ENCODE results near the gene CAMKK2.
"Not testable (repeated sequence)": the region's sequence is repeated elsewhere in the genome, so short reads cannot be mapped to it uniquely, and the experiment has no call there.

Gene CAMKK2

GRCh38 chr12:121227294-121227693, 69.2 kb downstream of the CAMKK2 start:
- Histone ChIP-seq H3K27me3 (ENCODE audit: control insufficient read depth, insufficient read depth, low read length) (no peaks in the 10 kb centered on the region), H3K9me3 (ENCODE audit: control insufficient read depth, low read depth, low read length) (no peaks in the 10 kb centered on the region), H3K36me3 (ENCODE audit: control insufficient read depth, low read depth, low read length) (no peaks in the 10 kb centered on the region), H3K9ac (ENCODE audit: low read length) (no peak overlapping the region), H3K4me1 (ENCODE audit: control insufficient read depth, low read depth, low read length) (no peaks in the 10 kb centered on the region), H3K27ac (ENCODE audit: low read length) (no peak overlapping the region), H3K4me3 (ENCODE audit: low read length) (no peak overlapping the region)

GRCh38 chr12:121226871-121227270, 69.6 kb downstream of the CAMKK2 start:
- not testable (repeated sequence) for H3K9ac ChIP-seq (ENCODE audit: low read length); H3K9me3 ChIP-seq (ENCODE audit: control insufficient read depth, low read depth, low read length); H3K27me3 ChIP-seq (ENCODE audit: control insufficient read depth, insufficient read depth, low read length); H3K27ac ChIP-seq (ENCODE audit: low read length); H3K4me1 ChIP-seq (ENCODE audit: control insufficient read depth, low read depth, low read length); H3K36me3 ChIP-seq (ENCODE audit: control insufficient read depth, low read depth, low read length); H3K4me3 ChIP-seq (ENCODE audit: low read length)

GRCh38 chr12:121226399-121226798, 70.1 kb downstream of the CAMKK2 start:
- no peak overlapping the region for H3K4me3 ChIP-seq (ENCODE audit: low read length)
- H3K4me1 ChIP-seq (ENCODE audit: control insufficient read depth, low read depth, low read length): no peaks in the 10 kb centered on the region
- H3K9me3 ChIP-seq (ENCODE audit: control insufficient read depth, low read depth, low read length): no peaks in the 10 kb centered on the region
- H3K27me3 ChIP-seq (ENCODE audit: control insufficient read depth, insufficient read depth, low read length): no peaks in the 10 kb centered on the region
- no peaks in the 10 kb centered on the region for H3K36me3 ChIP-seq (ENCODE audit: control insufficient read depth, low read depth, low read length)
- no peak overlapping the region for H3K9ac ChIP-seq (ENCODE audit: low read length)
- no peak overlapping the region for H3K27ac ChIP-seq (ENCODE audit: low read length)

GRCh38 chr12:121224591-121224990, 71.9 kb downstream of the CAMKK2 start:
- H3K9ac ChIP-seq (ENCODE audit: low read length): no peak overlapping the region
- H3K9me3 ChIP-seq (ENCODE audit: control insufficient read depth, low read depth, low read length): no peaks in the 10 kb centered on the region
- no peaks in the 10 kb centered on the region for H3K4me1 ChIP-seq (ENCODE audit: control insufficient read depth, low read depth, low read length)
- H3K27me3 ChIP-seq (ENCODE audit: control insufficient read depth, insufficient read depth, low read length): no peaks in the 10 kb centered on the region
- no peak overlapping the region for H3K4me3 ChIP-seq (ENCODE audit: low read length)
- no peaks in the 10 kb centered on the region for H3K36me3 ChIP-seq (ENCODE audit: control insufficient read depth, low read depth, low read length)
- no peak overlapping the region for H3K27ac ChIP-seq (ENCODE audit: low read length)

- no peak overlapping the region for H3K27ac ChIP-seq (ENCODE audit: low read length)
- H3K9ac ChIP-seq (ENCODE audit: low read length): no peak overlapping the region
- no peak overlapping the region for H3K4me3 ChIP-seq (ENCODE audit: low read length)
- no peaks in the 10 kb centered on the region for H3K27me3 ChIP-seq (ENCODE audit: control insufficient read depth, insufficient read depth, low read length)
- H3K36me3 ChIP-seq (ENCODE audit: control insufficient read depth, low read depth, low read length): no peaks in the 10 kb centered on the region
- H3K9me3 ChIP-seq (ENCODE audit: control insufficient read depth, low read depth, low read length): no peaks in the 10 kb centered on the region
- no peaks in the 10 kb centered on the region for H3K4me1 ChIP-seq (ENCODE audit: control insufficient read depth, low read depth, low read length)
Observed at GRCh38 chr12:121223292-121224285, 72.9 kb downstream of the CAMKK2 start.

- no peak overlapping the region for H3K27ac ChIP-seq (ENCODE audit: low read length)
- H3K9ac ChIP-seq (ENCODE audit: low read length): no peak overlapping the region
- no peaks in the 10 kb centered on the region for H3K36me3 ChIP-seq (ENCODE audit: control insufficient read depth, low read depth, low read length)
- no peaks in the 10 kb centered on the region for H3K4me1 ChIP-seq (ENCODE audit: control insufficient read depth, low read depth, low read length)
- no peak overlapping the region for H3K4me3 ChIP-seq (ENCODE audit: low read length)
- H3K9me3 ChIP-seq (ENCODE audit: control insufficient read depth, low read depth, low read length): no peaks in the 10 kb centered on the region
- H3K27me3 ChIP-seq (ENCODE audit: control insufficient read depth, insufficient read depth, low read length): no peaks in the 10 kb centered on the region
Observed at GRCh38 chr12:121222847-121223246, 73.7 kb downstream of the CAMKK2 start.

GRCh38 chr12:121219353-121219986, 77.0 kb downstream of the CAMKK2 start:
- Histone ChIP-seq H3K36me3 (ENCODE audit: control insufficient read depth, low read depth, low read length) (no peaks in the 10 kb centered on the region), H3K27me3 (ENCODE audit: control insufficient read depth, insufficient read depth, low read length) (no peaks in the 10 kb centered on the region), H3K27ac (ENCODE audit: low read length) (no peak overlapping the region), H3K9ac (ENCODE audit: low read length) (no peak overlapping the region), H3K4me1 (ENCODE audit: control insufficient read depth, low read depth, low read length) (no peaks in the 10 kb centered on the region), H3K9me3 (ENCODE audit: control insufficient read depth, low read depth, low read length) (no peaks in the 10 kb centered on the region), H3K4me3 (ENCODE audit: low read length) (no peak overlapping the region)

GRCh38 chr12:121218588-121219352, 77.7 kb downstream of the CAMKK2 start:
- no peaks in the 10 kb centered on the region for H3K9me3 ChIP-seq (ENCODE audit: control insufficient read depth, low read depth, low read length)
- H3K9ac ChIP-seq (ENCODE audit: low read length): no peak overlapping the region
- H3K36me3 ChIP-seq (ENCODE audit: control insufficient read depth, low read depth, low read length): no peaks in the 10 kb centered on the region
- no peak overlapping the region for H3K27ac ChIP-seq (ENCODE audit: low read length)
- no peaks in the 10 kb centered on the region for H3K27me3 ChIP-seq (ENCODE audit: control insufficient read depth, insufficient read depth, low read length)
- H3K4me1 ChIP-seq (ENCODE audit: control insufficient read depth, low read depth, low read length): no peaks in the 10 kb centered on the region
- no peak overlapping the region for H3K4me3 ChIP-seq (ENCODE audit: low read length)

GRCh38 chr12:121217761-121218160, 78.7 kb downstream of the CAMKK2 start:
- Histone ChIP-seq H3K9me3 (ENCODE audit: control insufficient read depth, low read depth, low read length) (no peaks in the 10 kb centered on the region), H3K4me1 (ENCODE audit: control insufficient read depth, low read depth, low read length) (no peaks in the 10 kb centered on the region), H3K27ac (ENCODE audit: low read length) (no peak overlapping the region), H3K36me3 (ENCODE audit: control insufficient read depth, low read depth, low read length) (no peaks in the 10 kb centered on the region), H3K4me3 (ENCODE audit: low read length) (no peak overlapping the region), H3K27me3 (ENCODE audit: control insufficient read depth, insufficient read depth, low read length) (no peaks in the 10 kb centered on the region), H3K9ac (ENCODE audit: low read length) (no peak overlapping the region)

GRCh38 chr12:121217063-121217462, 79.4 kb downstream of the CAMKK2 start:
- no peaks in the 10 kb centered on the region for H3K36me3 ChIP-seq (ENCODE audit: control insufficient read depth, low read depth, low read length)
- H3K9ac ChIP-seq (ENCODE audit: low read length): no peak overlapping the region
- no peaks in the 10 kb centered on the region for H3K27me3 ChIP-seq (ENCODE audit: control insufficient read depth, insufficient read depth, low read length)
- no peak overlapping the region for H3K4me3 ChIP-seq (ENCODE audit: low read length)
- no peak overlapping the region for H3K27ac ChIP-seq (ENCODE audit: low read length)
- H3K9me3 ChIP-seq (ENCODE audit: control insufficient read depth, low read depth, low read length): no peaks in the 10 kb centered on the region
- H3K4me1 ChIP-seq (ENCODE audit: control insufficient read depth, low read depth, low read length): no peaks in the 10 kb centered on the region

GRCh38 chr12:121216102-121216501, 80.4 kb downstream of the CAMKK2 start:
- H3K36me3 ChIP-seq (ENCODE audit: control insufficient read depth, low read depth, low read length): no peaks in the 10 kb centered on the region
- H3K4me1 ChIP-seq (ENCODE audit: control insufficient read depth, low read depth, low read length): no peaks in the 10 kb centered on the region
- no peak overlapping the region for H3K27ac ChIP-seq (ENCODE audit: low read length)
- no peak overlapping the region for H3K9ac ChIP-seq (ENCODE audit: low read length)
- H3K9me3 ChIP-seq (ENCODE audit: control insufficient read depth, low read depth, low read length): no peaks in the 10 kb centered on the region
- no peak overlapping the region for H3K4me3 ChIP-seq (ENCODE audit: low read length)
- no peaks in the 10 kb centered on the region for H3K27me3 ChIP-seq (ENCODE audit: control insufficient read depth, insufficient read depth, low read length)
